M059J (cell line): ENCODE measurements around the gene C3orf22. TPM values are rescaled to one million over a fixed set of nuclear protein-coding genes. Genes with fewer than 3 reads are reported as not detected.
"Not testable (repeated sequence)": the region's sequence is repeated elsewhere in the genome, so short reads cannot be mapped to it uniquely, and the experiment has no call there.

ENCODE experiments used
- DNase-seq: peaks from one replicate; pipeline ENCODE4 v3.0.0-alpha.2; 2012; ENCODE audit warnings: low read depth
- total RNA-seq: library from RNA; depleted of rRNA; stranded (reverse); fragments of >200 nt; shearing (Covaris generic); gene quantifications from 2 replicates; pipeline ENCODE4 v1.2.3, GENCODE V29; 2014; rRNA removed

The C3orf22 gene
- not detected in 2 replicates for total RNA-seq

- DNase-seq, result no peak
These were observed at the start of gene C3orf22 for GRCh38 chr3:126558336-126559071. Gene C3orf22 (minus strand): TSS chr3:126558932. CDS start chr3:126553390, 5,542 bp downstream.

GRCh38 chr3:126607214-126607908, 48.6 kb upstream of the C3orf22 start:
- peak; percentile 69 for DNase-seq

GRCh38 chr3:126606001-126606400, 47.3 kb upstream of the C3orf22 start:
- DNase-seq, result no peak

- no peak for DNase-seq
These were observed 46.0 kb upstream of the C3orf22 start for GRCh38 chr3:126604691-126605090.

GRCh38 chr3:126599101-126599500, 40.4 kb upstream of the C3orf22 start:
- no peak for DNase-seq

GRCh38 chr3:126595479-126595878, 36.7 kb upstream of the C3orf22 start:
- not testable (repeated sequence) for DNase-seq

GRCh38 chr3:126591515-126591914, 32.8 kb upstream of the C3orf22 start:
- not testable (repeated sequence) for DNase-seq

- no peak for DNase-seq
These were observed 23.6 kb upstream of the C3orf22 start for GRCh38 chr3:126582311-126582710.

GRCh38 chr3:126581569-126581968, 22.8 kb upstream of the C3orf22 start:
- DNase-seq, result no peak

- no peak for DNase-seq
These were observed 22.0 kb upstream of the C3orf22 start for GRCh38 chr3:126580746-126581145.

GRCh38 chr3:126578702-126579101, 20.0 kb upstream of the C3orf22 start:
- DNase-seq, result no peak

- DNase-seq, result no peak
These were observed 18.5 kb upstream of the C3orf22 start for GRCh38 chr3:126577261-126577660.

GRCh38 chr3:126573492-126574117, 14.9 kb upstream of the C3orf22 start:
- DNase-seq, result no peak

GRCh38 chr3:126571078-126571477, 12.3 kb upstream of the C3orf22 start:
- no peak for DNase-seq

- DNase-seq, result no peak
These were observed 11.4 kb upstream of the C3orf22 start for GRCh38 chr3:126570103-126570541.

GRCh38 chr3:126569390-126569975, 10.8 kb upstream of the C3orf22 start:
- no peak for DNase-seq

- DNase-seq, result no peak
These were observed 10.1 kb upstream of the C3orf22 start for GRCh38 chr3:126568776-126569342.

- DNase-seq, result peak; percentile 39
These were observed 9.1 kb upstream of the C3orf22 start for GRCh38 chr3:126567696-126568438.

- DNase-seq, result no peak
These were observed 4.1 kb upstream of the C3orf22 start for GRCh38 chr3:126562737-126563276.

GRCh38 chr3:126557761-126558160, 971 bp downstream of the C3orf22 start:
- peak; percentile 29 for DNase-seq

GRCh38 chr3:126557415-126557745, 1.4 kb downstream of the C3orf22 start:
- no peak for DNase-seq
